WTC11 (cell line): Measurements from ENCODE around the gene BABAM2. TPM values are rescaled to one million over a fixed set of nuclear protein-coding genes. Genes with fewer than 3 reads are reported as not detected.
"Not testable (repeated sequence)": the region's sequence is repeated elsewhere in the genome, so short reads cannot be mapped to it uniquely, and the experiment has no call there.

Source experiments
- ATAC-seq: fragments of 200-7000 bp; cut with Tn5 transposase; 2 replicates; pipeline ENCODE4 v1.10.0; 2021; ENCODE audit warnings: mild to moderate bottlenecking, moderate library complexity
- CTCF ChIA-PET: fragments of 300-600 bp; sonication (Branson Sonifier 250); formaldehyde crosslinking; loops from one replicate; lab custom pipeline; 2021; ENCODE audit warnings: antibody characterized with exemption; lab: Charles Lee
- POLR2A ChIA-PET: fragments of 350-600 bp; sonication (Branson Sonifier 250); formaldehyde crosslinking; loops from one replicate; lab custom pipeline; 2021; ENCODE audit warnings: antibody characterized with exemption; lab: Charles Lee
- DNase-seq: peaks from one replicate; pipeline ENCODE4 v3.0.0; 2021; ENCODE audit warnings: low spot score
- H3K27ac Mint-ChIP-seq: 2 replicates; pipeline ENCODE4 v1.8.0; 2021; ENCODE audit warnings: mixed read lengths
- H3K27me3 Mint-ChIP-seq: 2 replicates; pipeline ENCODE4 v1.8.0; 2021; ENCODE audit warnings: low read depth, mild to moderate bottlenecking, moderate library complexity, mixed read lengths
- H3K36me3 Mint-ChIP-seq: 2 replicates; pipeline ENCODE4 v1.8.0; 2021; ENCODE audit warnings: mixed read lengths
- H3K4me1 Mint-ChIP-seq: 2 replicates; pipeline ENCODE4 v1.8.0; 2022; ENCODE audit warnings: mixed read lengths
- H3K4me3 Mint-ChIP-seq: 2 replicates; pipeline ENCODE4 v1.8.0; 2021; ENCODE audit warnings: mild to moderate bottlenecking, moderate library complexity, mixed read lengths
- H3K9me3 Mint-ChIP-seq: 2 replicates; pipeline ENCODE4 v1.8.0; 2021; ENCODE audit warnings: mixed read lengths
- CREB1 ChIP-seq: sonication (generic); formaldehyde crosslinking; IDR thresholded peaks from 2 replicates; pipeline ENCODE4 v1.8.0; 2023; ENCODE audit warnings: mild to moderate bottlenecking, missing genetic modification reagents
- FOXP1 ChIP-seq: sonication (generic); formaldehyde crosslinking; IDR thresholded peaks from 2 replicates; pipeline ENCODE4 v1.8.0; 2022; ENCODE audit warnings: missing genetic modification reagents, mild to moderate bottlenecking, moderate library complexity, borderline replicate concordance
- GTF2I ChIP-seq: fragments of 250-450 bp; sonication (Bioruptor Pico); conservative IDR thresholded peaks from 2 replicates; pipeline ENCODE4 v1.4.0; 2021; ENCODE audit warnings: mild to moderate bottlenecking
- IRF2 ChIP-seq: sonication (generic); formaldehyde crosslinking; IDR thresholded peaks from 2 replicates; pipeline ENCODE4 v1.8.0; 2022; ENCODE audit warnings: low read depth, missing genetic modification reagents, borderline replicate concordance
- MXD4 ChIP-seq: fragments of 250-450 bp; sonication (Bioruptor Pico); IDR thresholded peaks from 2 replicates; pipeline ENCODE4 v1.8.0; 2021; ENCODE audit warnings: mild to moderate bottlenecking, moderate library complexity, borderline replicate concordance
- NFYB ChIP-seq: sonication (generic); formaldehyde crosslinking; conservative IDR thresholded peaks from 2 replicates; pipeline ENCODE4 v1.8.0; 2022; ENCODE audit warnings: low read depth, missing genetic modification reagents
- NR3C1 ChIP-seq: sonication (generic); formaldehyde crosslinking; conservative IDR thresholded peaks from 2 replicates; pipeline ENCODE4 v1.8.1; 2023; ENCODE audit warnings: low read depth, mild to moderate bottlenecking, missing genetic modification reagents
- PRRX2 ChIP-seq: fragments of 250-450 bp; sonication (Bioruptor Pico); IDR thresholded peaks from 2 replicates; pipeline ENCODE4 v1.8.0; 2021; ENCODE audit warnings: mild to moderate bottlenecking
- RELA ChIP-seq: sonication (generic); formaldehyde crosslinking; IDR thresholded peaks from 2 replicates; pipeline ENCODE4 v1.8.1; 2022; ENCODE audit warnings: missing genetic modification reagents, mild to moderate bottlenecking, borderline replicate concordance
- SOX15 ChIP-seq: fragments of 250-450 bp; sonication (Bioruptor Pico); IDR thresholded peaks from 2 replicates; pipeline ENCODE4 v1.9.0; 2021; ENCODE audit warnings: mild to moderate bottlenecking
- TEAD4 ChIP-seq: sonication (generic); formaldehyde crosslinking; IDR thresholded peaks from 2 replicates; pipeline ENCODE4 v1.8.0; 2022; ENCODE audit warnings: mild to moderate bottlenecking, missing genetic modification reagents
- TP53 ChIP-seq: sonication (generic); formaldehyde crosslinking; IDR thresholded peaks from 2 replicates; pipeline ENCODE4 v1.8.1; 2023; ENCODE audit warnings: mild to moderate bottlenecking, missing genetic modification reagents
- ZNF423 ChIP-seq: fragments of 250-450 bp; sonication (Bioruptor Pico); IDR thresholded peaks from 2 replicates; pipeline ENCODE4 v2.1.2; 2022; ENCODE audit warnings: mild to moderate bottlenecking, moderate library complexity
- total RNA-seq: library from RNA; stranded (reverse); gene quantifications from 3 replicates; pipeline ENCODE4 v1.2.3, GENCODE V29; 2021
- TF ChIP-seq, protein P1 (sequence below): sonication (generic); formaldehyde crosslinking; IDR thresholded peaks from 2 replicates; pipeline ENCODE4 v1.8.1; 2023; ENCODE audit warnings: mild to moderate bottlenecking, moderate library complexity, missing genetic modification reagents
- TF ChIP-seq, protein P2 (sequence below): sonication (generic); formaldehyde crosslinking; IDR thresholded peaks from 2 replicates; pipeline ENCODE4 v1.8.0; 2022; ENCODE audit warnings: missing genetic modification reagents
- TF ChIP-seq, protein P3 (sequence below): sonication (generic); formaldehyde crosslinking; IDR thresholded peaks from 2 replicates; pipeline ENCODE4 v1.8.0; 2022; ENCODE audit warnings: mild to moderate bottlenecking, missing genetic modification reagents
- TF ChIP-seq, protein P4 (sequence below): sonication (generic); formaldehyde crosslinking; IDR thresholded peaks from 2 replicates; pipeline ENCODE4 v1.8.1; 2023; ENCODE audit warnings: mild to moderate bottlenecking, missing genetic modification reagents, borderline replicate concordance
- TF ChIP-seq, protein P5 (sequence below): sonication (generic); formaldehyde crosslinking; IDR thresholded peaks from 2 replicates; pipeline ENCODE4 v1.8.1; 2022; ENCODE audit warnings: mild to moderate bottlenecking, missing genetic modification reagents, moderate library complexity, borderline replicate concordance
- TF ChIP-seq, protein P6 (sequence below): sonication (generic); formaldehyde crosslinking; IDR thresholded peaks from 2 replicates; pipeline ENCODE4 v1.8.1; 2022; ENCODE audit warnings: low read depth, mild to moderate bottlenecking, moderate library complexity, missing genetic modification reagents, borderline replicate concordance
- TF ChIP-seq, protein P7 (sequence below): sonication (generic); formaldehyde crosslinking; IDR thresholded peaks from 2 replicates; pipeline ENCODE4 v1.8.1; 2023; ENCODE audit warnings: mild to moderate bottlenecking, missing genetic modification reagents, moderate library complexity

BABAM2 gene
- total RNA-seq, 1 experiment from 2014 or later, result 16.5 TPM

DNA sequence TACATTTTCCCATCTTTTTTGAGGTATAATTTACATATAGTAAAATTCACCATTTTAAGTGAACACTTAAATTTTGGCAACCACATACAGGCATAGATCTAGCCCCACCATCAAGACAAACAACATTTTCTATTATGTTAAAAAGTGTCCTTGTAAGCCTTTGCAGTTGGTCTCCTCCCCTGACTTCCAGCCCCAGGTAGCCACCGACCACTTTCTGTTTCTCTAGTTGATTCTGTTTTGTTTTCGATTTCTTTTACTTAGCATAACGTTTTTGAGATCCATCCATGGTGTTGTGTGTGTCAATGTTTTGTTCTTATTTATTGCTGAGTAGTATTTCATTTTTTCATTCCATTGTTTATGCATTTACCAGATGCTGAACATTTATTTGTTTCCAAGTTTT, 366.7 kb downstream of the BABAM2 start (continued):
- TF ChIP-seq, protein P1, sequence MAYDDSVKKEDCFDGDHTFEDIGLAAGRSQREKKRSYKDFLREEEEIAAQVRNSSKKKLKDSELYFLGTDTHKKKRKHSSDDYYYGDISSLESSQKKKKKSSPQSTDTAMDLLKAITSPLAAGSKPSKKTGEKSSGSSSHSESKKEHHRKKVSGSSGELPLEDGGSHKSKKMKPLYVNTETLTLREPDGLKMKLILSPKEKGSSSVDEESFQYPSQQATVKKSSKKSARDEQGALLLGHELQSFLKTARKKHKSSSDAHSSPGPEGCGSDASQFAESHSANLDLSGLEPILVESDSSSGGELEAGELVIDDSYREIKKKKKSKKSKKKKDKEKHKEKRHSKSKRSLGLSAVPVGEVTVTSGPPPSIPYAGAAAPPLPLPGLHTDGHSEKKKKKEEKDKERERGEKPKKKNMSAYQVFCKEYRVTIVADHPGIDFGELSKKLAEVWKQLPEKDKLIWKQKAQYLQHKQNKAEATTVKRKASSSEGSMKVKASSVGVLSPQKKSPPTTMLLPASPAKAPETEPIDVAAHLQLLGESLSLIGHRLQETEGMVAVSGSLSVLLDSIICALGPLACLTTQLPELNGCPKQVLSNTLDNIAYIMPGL (CRISPR knock-in tag), result no peak
- TF ChIP-seq FOXP1 (no peak), NFYB (CRISPR knock-in tag) (no peak), MXD4 (CRISPR knock-in tag) (no peak), GTF2I (CRISPR knock-in tag) (no peak), SOX15 (no peak), NR3C1 (CRISPR knock-in tag) (no peak), TP53 (CRISPR knock-in tag) (no peak), RELA (CRISPR knock-in tag) (no peak)
- TF ChIP-seq, protein P2, sequence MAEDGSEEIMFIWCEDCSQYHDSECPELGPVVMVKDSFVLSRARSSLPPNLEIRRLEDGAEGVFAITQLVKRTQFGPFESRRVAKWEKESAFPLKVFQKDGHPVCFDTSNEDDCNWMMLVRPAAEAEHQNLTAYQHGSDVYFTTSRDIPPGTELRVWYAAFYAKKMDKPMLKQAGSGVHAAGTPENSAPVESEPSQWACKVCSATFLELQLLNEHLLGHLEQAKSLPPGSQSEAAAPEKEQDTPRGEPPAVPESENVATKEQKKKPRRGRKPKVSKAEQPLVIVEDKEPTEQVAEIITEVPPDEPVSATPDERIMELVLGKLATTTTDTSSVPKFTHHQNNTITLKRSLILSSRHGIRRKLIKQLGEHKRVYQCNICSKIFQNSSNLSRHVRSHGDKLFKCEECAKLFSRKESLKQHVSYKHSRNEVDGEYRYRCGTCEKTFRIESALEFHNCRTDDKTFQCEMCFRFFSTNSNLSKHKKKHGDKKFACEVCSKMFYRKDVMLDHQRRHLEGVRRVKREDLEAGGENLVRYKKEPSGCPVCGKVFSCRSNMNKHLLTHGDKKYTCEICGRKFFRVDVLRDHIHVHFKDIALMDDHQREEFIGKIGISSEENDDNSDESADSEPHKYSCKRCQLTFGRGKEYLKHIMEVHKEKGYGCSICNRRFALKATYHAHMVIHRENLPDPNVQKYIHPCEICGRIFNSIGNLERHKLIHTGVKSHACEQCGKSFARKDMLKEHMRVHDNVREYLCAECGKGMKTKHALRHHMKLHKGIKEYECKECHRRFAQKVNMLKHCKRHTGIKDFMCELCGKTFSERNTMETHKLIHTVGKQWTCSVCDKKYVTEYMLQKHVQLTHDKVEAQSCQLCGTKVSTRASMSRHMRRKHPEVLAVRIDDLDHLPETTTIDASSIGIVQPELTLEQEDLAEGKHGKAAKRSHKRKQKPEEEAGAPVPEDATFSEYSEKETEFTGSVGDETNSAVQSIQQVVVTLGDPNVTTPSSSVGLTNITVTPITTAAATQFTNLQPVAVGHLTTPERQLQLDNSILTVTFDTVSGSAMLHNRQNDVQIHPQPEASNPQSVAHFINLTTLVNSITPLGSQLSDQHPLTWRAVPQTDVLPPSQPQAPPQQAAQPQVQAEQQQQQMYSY (CRISPR knock-in tag), result no peak
- TF ChIP-seq, protein P3, sequence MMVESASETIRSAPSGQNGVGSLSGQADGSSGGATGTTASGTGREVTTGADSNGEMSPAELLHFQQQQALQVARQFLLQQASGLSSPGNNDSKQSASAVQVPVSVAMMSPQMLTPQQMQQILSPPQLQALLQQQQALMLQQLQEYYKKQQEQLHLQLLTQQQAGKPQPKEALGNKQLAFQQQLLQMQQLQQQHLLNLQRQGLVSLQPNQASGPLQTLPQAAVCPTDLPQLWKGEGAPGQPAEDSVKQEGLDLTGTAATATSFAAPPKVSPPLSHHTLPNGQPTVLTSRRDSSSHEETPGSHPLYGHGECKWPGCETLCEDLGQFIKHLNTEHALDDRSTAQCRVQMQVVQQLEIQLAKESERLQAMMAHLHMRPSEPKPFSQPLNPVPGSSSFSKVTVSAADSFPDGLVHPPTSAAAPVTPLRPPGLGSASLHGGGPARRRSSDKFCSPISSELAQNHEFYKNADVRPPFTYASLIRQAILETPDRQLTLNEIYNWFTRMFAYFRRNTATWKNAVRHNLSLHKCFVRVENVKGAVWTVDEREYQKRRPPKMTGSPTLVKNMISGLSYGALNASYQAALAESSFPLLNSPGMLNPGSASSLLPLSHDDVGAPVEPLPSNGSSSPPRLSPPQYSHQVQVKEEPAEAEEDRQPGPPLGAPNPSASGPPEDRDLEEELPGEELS, result no peak
- TF ChIP-seq, protein P4, sequence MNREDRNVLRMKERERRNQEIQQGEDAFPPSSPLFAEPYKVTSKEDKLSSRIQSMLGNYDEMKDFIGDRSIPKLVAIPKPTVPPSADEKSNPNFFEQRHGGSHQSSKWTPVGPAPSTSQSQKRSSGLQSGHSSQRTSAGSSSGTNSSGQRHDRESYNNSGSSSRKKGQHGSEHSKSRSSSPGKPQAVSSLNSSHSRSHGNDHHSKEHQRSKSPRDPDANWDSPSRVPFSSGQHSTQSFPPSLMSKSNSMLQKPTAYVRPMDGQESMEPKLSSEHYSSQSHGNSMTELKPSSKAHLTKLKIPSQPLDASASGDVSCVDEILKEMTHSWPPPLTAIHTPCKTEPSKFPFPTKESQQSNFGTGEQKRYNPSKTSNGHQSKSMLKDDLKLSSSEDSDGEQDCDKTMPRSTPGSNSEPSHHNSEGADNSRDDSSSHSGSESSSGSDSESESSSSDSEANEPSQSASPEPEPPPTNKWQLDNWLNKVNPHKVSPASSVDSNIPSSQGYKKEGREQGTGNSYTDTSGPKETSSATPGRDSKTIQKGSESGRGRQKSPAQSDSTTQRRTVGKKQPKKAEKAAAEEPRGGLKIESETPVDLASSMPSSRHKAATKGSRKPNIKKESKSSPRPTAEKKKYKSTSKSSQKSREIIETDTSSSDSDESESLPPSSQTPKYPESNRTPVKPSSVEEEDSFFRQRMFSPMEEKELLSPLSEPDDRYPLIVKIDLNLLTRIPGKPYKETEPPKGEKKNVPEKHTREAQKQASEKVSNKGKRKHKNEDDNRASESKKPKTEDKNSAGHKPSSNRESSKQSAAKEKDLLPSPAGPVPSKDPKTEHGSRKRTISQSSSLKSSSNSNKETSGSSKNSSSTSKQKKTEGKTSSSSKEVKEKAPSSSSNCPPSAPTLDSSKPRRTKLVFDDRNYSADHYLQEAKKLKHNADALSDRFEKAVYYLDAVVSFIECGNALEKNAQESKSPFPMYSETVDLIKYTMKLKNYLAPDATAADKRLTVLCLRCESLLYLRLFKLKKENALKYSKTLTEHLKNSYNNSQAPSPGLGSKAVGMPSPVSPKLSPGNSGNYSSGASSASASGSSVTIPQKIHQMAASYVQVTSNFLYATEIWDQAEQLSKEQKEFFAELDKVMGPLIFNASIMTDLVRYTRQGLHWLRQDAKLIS (CRISPR knock-in tag), result no peak

DNA sequence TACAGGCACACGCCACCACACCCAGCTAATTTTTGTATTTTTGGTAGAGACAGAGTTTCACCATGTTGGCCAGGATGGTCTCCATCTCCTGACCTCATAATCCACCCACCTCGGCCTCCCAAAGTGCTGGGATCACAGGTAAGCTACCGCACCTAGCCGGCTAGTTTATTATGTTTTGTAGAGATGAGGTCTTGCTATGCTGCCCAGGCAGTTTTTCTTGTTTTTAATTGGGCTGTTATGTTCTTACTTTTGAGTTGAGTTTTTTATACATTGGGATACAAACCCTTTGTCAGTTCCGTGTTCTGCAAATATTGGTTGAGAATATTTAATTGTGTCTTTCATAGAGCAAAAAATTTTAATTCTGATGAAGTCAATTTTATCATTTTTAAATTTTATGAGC, 368.7 kb downstream of the BABAM2 start:
- H3K27me3 Mint-ChIP-seq, DNase-seq, H3K27ac Mint-ChIP-seq, H3K9me3 Mint-ChIP-seq, CTCF ChIA-PET, POLR2A ChIA-PET, H3K4me1 Mint-ChIP-seq, H3K4me3 Mint-ChIP-seq, H3K36me3 Mint-ChIP-seq, ATAC-seq: not testable (repeated sequence)

DNA sequence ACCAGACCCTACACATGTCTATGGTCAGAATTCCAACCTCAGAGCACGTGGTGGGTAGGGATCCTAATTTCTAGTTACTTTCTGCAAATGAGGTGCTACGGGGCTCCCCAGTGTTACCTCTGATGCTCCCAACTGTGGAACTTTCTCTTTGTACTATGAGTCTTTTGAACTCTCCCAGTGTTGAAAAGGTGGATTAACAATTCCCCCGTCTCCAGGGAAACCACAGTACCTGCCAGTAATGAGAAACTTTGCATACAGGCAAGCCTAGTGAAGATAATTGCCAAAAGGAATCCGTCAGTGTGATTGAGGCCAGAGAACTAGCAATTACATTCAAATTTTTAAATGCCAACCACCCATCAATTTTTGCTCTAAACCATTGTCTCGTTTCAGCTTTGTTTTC, 373.2 kb downstream of the BABAM2 start:
- no peaks in the 10 kb centered on the region for H3K9me3 Mint-ChIP-seq
- ATAC-seq, result peak; percentile 51; the same call in 1 of the 2 replicates
- ChIA-PET POLR2A (no interaction called here), CTCF (no interaction called here)
- no peak for DNase-seq
- H3K4me3 Mint-ChIP-seq, result no peak overlapping the region
- peaks cover 14% of the 10 kb centered on the region for H3K4me1 Mint-ChIP-seq
- no peak overlapping the region for H3K27ac Mint-ChIP-seq
- H3K36me3 Mint-ChIP-seq, result no peaks in the 10 kb centered on the region
- H3K27me3 Mint-ChIP-seq, result no peaks in the 10 kb centered on the region
- TF ChIP-seq TEAD4 (CRISPR knock-in tag), result no peak
- TF ChIP-seq, protein P5, sequence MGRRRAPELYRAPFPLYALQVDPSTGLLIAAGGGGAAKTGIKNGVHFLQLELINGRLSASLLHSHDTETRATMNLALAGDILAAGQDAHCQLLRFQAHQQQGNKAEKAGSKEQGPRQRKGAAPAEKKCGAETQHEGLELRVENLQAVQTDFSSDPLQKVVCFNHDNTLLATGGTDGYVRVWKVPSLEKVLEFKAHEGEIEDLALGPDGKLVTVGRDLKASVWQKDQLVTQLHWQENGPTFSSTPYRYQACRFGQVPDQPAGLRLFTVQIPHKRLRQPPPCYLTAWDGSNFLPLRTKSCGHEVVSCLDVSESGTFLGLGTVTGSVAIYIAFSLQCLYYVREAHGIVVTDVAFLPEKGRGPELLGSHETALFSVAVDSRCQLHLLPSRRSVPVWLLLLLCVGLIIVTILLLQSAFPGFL (CRISPR knock-in tag), result no peak
- no peak for TF ChIP-seq PRRX2 (CRISPR knock-in tag)
- no peak for TF ChIP-seq CREB1 (CRISPR knock-in tag)
- no peak for TF ChIP-seq ZNF423 (CRISPR knock-in tag)
- TF ChIP-seq, protein P6, sequence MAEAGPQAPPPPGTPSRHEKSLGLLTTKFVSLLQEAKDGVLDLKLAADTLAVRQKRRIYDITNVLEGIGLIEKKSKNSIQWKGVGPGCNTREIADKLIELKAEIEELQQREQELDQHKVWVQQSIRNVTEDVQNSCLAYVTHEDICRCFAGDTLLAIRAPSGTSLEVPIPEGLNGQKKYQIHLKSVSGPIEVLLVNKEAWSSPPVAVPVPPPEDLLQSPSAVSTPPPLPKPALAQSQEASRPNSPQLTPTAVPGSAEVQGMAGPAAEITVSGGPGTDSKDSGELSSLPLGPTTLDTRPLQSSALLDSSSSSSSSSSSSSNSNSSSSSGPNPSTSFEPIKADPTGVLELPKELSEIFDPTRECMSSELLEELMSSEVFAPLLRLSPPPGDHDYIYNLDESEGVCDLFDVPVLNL (CRISPR knock-in tag), result no peak
- TF ChIP-seq IRF2 (CRISPR knock-in tag), result no peak
- TF ChIP-seq, protein P7, sequence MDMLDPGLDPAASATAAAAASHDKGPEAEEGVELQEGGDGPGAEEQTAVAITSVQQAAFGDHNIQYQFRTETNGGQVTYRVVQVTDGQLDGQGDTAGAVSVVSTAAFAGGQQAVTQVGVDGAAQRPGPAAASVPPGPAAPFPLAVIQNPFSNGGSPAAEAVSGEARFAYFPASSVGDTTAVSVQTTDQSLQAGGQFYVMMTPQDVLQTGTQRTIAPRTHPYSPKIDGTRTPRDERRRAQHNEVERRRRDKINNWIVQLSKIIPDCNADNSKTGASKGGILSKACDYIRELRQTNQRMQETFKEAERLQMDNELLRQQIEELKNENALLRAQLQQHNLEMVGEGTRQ (CRISPR knock-in tag), result no peak
